NB4 (cell line): ENCODE measurements around the gene MOSPD2.

Experiments used
- DNase-seq: peaks from one replicate; pipeline ENCODE4 v3.0.0; 2010; ENCODE audit warnings: low read depth
- H3K4me3 ChIP-seq: one replicate; pipeline ENCODE4 v1.5.1; 2011; ENCODE audit warnings: mild to moderate bottlenecking, low read depth, low read length, moderate library complexity
- CTCF ChIP-seq: IDR thresholded peaks from one replicate; pipeline ENCODE4 v1.5.1; 2012; ENCODE audit warnings: low read depth, low read length
- MYC ChIP-seq: IDR thresholded peaks from 2 replicates; pipeline ENCODE4 v1.6.1; 2011; ENCODE audit warnings: low read depth, low read length
- POLR2A ChIP-seq: IDR thresholded peaks from 2 replicates; pipeline ENCODE4 v1.6.1; 2011; ENCODE audit warnings: mild to moderate bottlenecking; ENCODE audit not compliant: insufficient read length; ENCODE audit errors: extremely low read depth
- TF ChIP-seq, protein P1 (sequence below): IDR thresholded peaks from 2 replicates; pipeline ENCODE4 v1.6.1; 2011; ENCODE audit warnings: low read depth, low read length

The MOSPD2 gene

GRCh38 chrX:14872851-14873675 lies at the start of gene MOSPD2, which contains the start of gene FANCB:
Gene MOSPD2, plus strand, starts transcription at chrX:14873421. Its CDS starts 108 bp downstream, at chrX:14873529.
Gene FANCB, minus strand, starts transcription at chrX:14873069. Its CDS starts 7,559 bp downstream, at chrX:14865510.
- DNase-seq: peak; percentile 95
- TF ChIP-seq, protein P1, sequence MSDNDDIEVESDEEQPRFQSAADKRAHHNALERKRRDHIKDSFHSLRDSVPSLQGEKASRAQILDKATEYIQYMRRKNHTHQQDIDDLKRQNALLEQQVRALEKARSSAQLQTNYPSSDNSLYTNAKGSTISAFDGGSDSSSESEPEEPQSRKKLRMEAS: 0 out of 2 replicates have a peak, but pooled peaks have one; percentile 21
- peak; percentile 71 for TF ChIP-seq POLR2A
- no peak for TF ChIP-seq CTCF
- peak; percentile 9; the same call in 1 of the 2 replicates for TF ChIP-seq MYC
- H3K4me3 ChIP-seq: peak within 1 kb of the TSS; percentile 93

DNA sequence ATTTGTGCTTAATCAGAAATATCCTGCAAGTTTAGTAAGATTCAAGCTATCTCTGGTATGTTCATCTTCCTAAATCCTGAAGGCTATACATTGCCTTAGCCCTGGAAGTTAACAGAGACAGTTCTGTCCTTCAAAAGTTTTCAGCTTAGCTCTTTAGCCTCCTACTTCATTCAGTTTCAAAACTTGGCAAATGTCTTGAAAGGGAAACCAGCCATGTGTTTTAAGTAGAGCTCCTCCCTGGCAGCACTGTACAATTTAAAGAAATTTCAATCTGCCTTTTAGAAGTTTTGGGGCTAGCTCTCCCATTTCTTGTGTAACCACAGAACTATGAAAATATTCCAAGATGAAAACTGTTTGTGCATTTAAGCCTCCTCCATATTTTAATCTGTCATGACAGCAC lies 47.4 kb upstream of the MOSPD2 start:
- DNase-seq: no peak
- TF ChIP-seq, protein P1: no peak
- TF ChIP-seq POLR2A: no peak
- TF ChIP-seq CTCF: no peak
- TF ChIP-seq MYC: no peak
- H3K4me3 ChIP-seq: no peak overlapping the region

DNA sequence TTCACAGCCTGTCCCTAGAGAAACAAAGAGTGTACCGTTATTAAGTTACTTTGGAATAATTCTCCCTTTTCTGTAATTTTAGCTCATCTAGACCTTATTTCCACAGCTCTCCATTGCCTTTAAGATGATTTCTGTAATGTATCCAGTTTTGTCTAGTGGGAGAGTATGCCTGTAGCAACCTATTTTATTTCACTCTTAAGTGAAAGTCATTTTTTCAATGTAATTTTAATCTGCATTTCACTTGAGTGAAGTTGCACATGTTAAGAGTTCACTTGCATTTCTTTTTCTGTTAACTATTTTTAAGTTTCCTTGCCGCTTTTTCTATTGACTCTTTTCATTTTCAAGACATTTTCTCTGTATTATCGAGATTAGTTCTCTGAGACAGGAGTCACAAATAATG lies 46.9 kb upstream of the MOSPD2 start:
- H3K4me3 ChIP-seq: no peak overlapping the region

DNA sequence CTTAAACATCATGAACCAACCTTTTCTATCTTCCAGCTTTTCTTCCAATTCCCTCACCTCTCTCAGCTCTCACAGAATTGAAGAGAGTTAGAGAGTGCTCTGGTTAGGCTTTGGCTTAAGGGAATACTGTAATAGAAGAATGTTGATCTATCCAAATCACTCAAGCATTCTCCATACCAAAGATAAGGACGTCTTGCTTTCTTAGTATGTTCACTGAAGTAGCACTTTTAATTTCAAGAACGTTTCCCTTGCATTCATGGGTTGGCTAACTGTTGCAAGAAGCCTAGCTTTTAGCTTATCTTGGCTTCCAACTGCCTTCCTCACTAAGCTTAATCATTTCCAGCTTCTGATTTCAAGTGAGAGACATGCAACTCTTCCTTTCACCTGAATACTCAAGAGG lies 43.6 kb upstream of the MOSPD2 start:
- no peak for DNase-seq
- no peak overlapping the region for H3K4me3 ChIP-seq
- TF ChIP-seq POLR2A: no peak
- TF ChIP-seq CTCF: no peak
- no peak for TF ChIP-seq MYC
- TF ChIP-seq, protein P1: no peak

More for the DNA sequence above, 46.9 kb upstream of the MOSPD2 start:
- DNase-seq: no peak
- no peak for TF ChIP-seq MYC
- TF ChIP-seq POLR2A: no peak
- TF ChIP-seq, protein P1: no peak
- no peak for TF ChIP-seq CTCF

GRCh38 chrX:14832151-14832550 lies 41.1 kb upstream of the MOSPD2 start:
- no peak for DNase-seq
- TF ChIP-seq CTCF (no peak), MYC (no peak), POLR2A (no peak)
- TF ChIP-seq, protein P1: no peak

More at GRCh38 chrX:14832151-14832550, 41.1 kb upstream of the MOSPD2 start:
- H3K4me3 ChIP-seq: no peak overlapping the region
